Caco-2 (cell line): ENCODE measurements around the gene SMTN. TPM values are rescaled to one million over a fixed set of nuclear protein-coding genes. Genes with fewer than 3 reads are reported as not detected.

Source experiments
- BruUV-seq: library from RNA; stranded (reverse); fragments of 400-500 nt; replicated peaks from 2 replicates; lab custom pipeline; 2021; lab: Mats Ljungman, UMichigan
- CTCF ChIA-PET: fragments of 300-600 bp; sonication (Branson Sonifier 250); formaldehyde crosslinking; loops from one replicate; lab custom pipeline; 2022; ENCODE audit warnings: antibody characterized with exemption; lab: Charles Lee
- POLR2A ChIA-PET: fragments of 300-600 bp; sonication (Branson Sonifier 250); formaldehyde crosslinking; loops from one replicate; lab custom pipeline; 2022; ENCODE audit warnings: antibody characterized with exemption; lab: Charles Lee
- DNase-seq, 2 experiments: peaks; one replicate each; pipeline versions ENCODE4 v3.0.0 to v3.0.0-alpha.2; 2020 to 2022
- H3K27me3 ChIP-seq: replicated peaks from 2 replicates; pipeline ENCODE4 v1.6.0; 2011; ENCODE audit warnings: low read length; ENCODE audit not compliant: control insufficient read depth, insufficient read depth
- H3K36me3 ChIP-seq: 2 replicates; pipeline ENCODE4 v1.5.1; 2011; ENCODE audit warnings: low read length; ENCODE audit not compliant: control insufficient read depth, insufficient read depth
- H3K4me1 ChIP-seq: fragments of 250-450 bp; sonication (Bioruptor Pico); 2 replicates; pipeline ENCODE4 v1.5.1; 2020; ENCODE audit warnings: mild to moderate bottlenecking
- H3K4me3 ChIP-seq: 2 replicates; pipeline ENCODE4 v1.5.1; 2011; ENCODE audit warnings: low read depth, mild to moderate bottlenecking, control low read depth, low read length
- H3K9me3 ChIP-seq: fragments of 250-450 bp; sonication (Bioruptor Pico); 2 replicates; pipeline ENCODE4 v1.5.1; 2020; ENCODE audit warnings: mild to moderate bottlenecking, moderate library complexity
- H3K27ac Mint-ChIP-seq: one replicate; pipeline ENCODE4 v1.8.0; 2022; ENCODE audit warnings: mixed read lengths; ENCODE audit not compliant: unreplicated experiment
- H3K27me3 Mint-ChIP-seq: one replicate; pipeline ENCODE4 v1.8.0; 2022; ENCODE audit warnings: mixed read lengths; ENCODE audit not compliant: insufficient read depth, unreplicated experiment
- H3K36me3 Mint-ChIP-seq: one replicate; pipeline ENCODE4 v1.8.0; 2022; ENCODE audit warnings: mild to moderate bottlenecking, mixed read lengths; ENCODE audit not compliant: insufficient read depth, unreplicated experiment
- H3K4me1 Mint-ChIP-seq: one replicate; pipeline ENCODE4 v1.8.0; 2022; ENCODE audit warnings: low read depth, mixed read lengths; ENCODE audit not compliant: unreplicated experiment
- H3K4me3 Mint-ChIP-seq: one replicate; pipeline ENCODE4 v1.8.0; 2022; ENCODE audit warnings: mild to moderate bottlenecking, moderate library complexity, mixed read lengths; ENCODE audit not compliant: unreplicated experiment
- H3K9me3 Mint-ChIP-seq: one replicate; pipeline ENCODE4 v1.8.0; 2022; ENCODE audit warnings: mixed read lengths; ENCODE audit not compliant: unreplicated experiment
- CTCF ChIP-seq, 2 experiments: fragments of 200-600 bp in 1 of 2; IDR thresholded peaks; 1 replicate in 1 of 2; 2 replicates in 1 of 2; pipeline versions ENCODE4 v1.5.1 to v1.8.0; 2011 to 2022; ENCODE audit warnings: antibody characterized with exemption in 1 of 2, control low read depth in 1 of 2, inconsistent platforms in 1 of 2, low read depth in 1 of 2, low read length in 1 of 2, mild to moderate bottlenecking in 1 of 2, moderate library complexity in 1 of 2; ENCODE audit not compliant: insufficient read depth in 1 of 2, severe bottlenecking in 1 of 2, unreplicated experiment in 1 of 2
- intact Hi-C: fragments of 100-400 bp; cut with micrococcal nuclease; formaldehyde crosslinking; loops from one replicate; pipeline ENCODE4 v1.10.0; 2022; ENCODE audit not compliant: unreplicated experiment
- total RNA-seq: library from RNA; stranded (reverse); gene quantifications from 2 replicates; pipeline ENCODE4 v1.2.3, GENCODE V29; 2022

Gene SMTN
- total RNA-seq, 1 experiment from 2014 or later = 71.0 TPM

DNA sequence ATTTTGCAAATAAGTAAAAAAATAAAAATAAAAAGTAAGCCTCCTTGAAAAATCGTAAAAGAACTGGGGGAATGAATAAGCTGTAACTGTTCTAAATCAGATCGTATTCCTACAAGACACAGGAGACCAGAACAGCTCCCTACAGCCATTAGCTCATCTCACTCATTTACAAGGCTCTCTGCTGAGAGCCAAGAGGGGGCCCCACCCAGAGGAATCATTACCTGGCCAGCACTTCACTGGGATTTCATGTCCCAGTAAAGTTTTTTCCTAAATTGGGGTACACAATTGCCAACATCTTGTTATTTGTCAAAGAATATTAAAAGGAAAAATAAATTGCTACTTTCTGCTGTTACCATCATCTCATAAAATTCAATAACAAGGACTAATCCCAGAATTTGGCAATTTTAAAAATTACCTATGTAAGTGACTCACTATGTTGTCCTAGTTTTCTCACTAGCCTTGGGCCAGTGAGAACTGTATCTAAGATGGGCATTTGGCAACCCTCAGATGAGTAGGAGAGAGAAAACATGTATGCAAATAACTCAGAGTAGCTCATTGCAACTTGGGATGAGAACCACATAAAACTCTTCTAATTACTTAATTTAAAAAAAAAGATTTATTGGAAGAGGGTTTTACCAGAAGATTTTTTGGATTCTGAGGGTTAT lies 18.4 kb upstream of the SMTN start:
- Mint-ChIP-seq H3K9me3 (no peaks in the 10 kb centered on the region), H3K4me1 (peaks cover 12% of the 10 kb centered on the region), H3K36me3 (peaks cover 6% of the 10 kb centered on the region), H3K27ac (no peak overlapping the region), H3K4me3 (no peak overlapping the region), H3K27me3 (no peaks in the 10 kb centered on the region)
- H3K36me3 ChIP-seq = no peaks in the 10 kb centered on the region; the same call in 1 of the 2 replicates
- no peaks in the 10 kb centered on the region for H3K27me3 ChIP-seq
- no peak overlapping the region for H3K4me3 ChIP-seq
- ChIA-PET CTCF (interaction anchor here (3.4 kb wide), 1 partner anchor 19 kb away, joined by 29 read pairs; the partner anchor contains the start of gene SMTN), POLR2A (interaction anchor here (2.7 kb wide), 1 partner anchor 94 kb away, joined by 50 read pairs; the partner anchor contains the start of genes MORC2 and TUG1)
- no peaks in the 10 kb centered on the region for H3K9me3 ChIP-seq
- intact Hi-C loops = no loop called here
- no TSS peak for BruUV-seq
- no peak for TF ChIP-seq CTCF (IDR thresholded peaks at IDR 0.05; ENCODE audit: insufficient read depth in 1 of 2, low read depth in 1 of 2, low read length in 1 of 2, severe bottlenecking in 1 of 2, unreplicated experiment in 1 of 2)
- peaks cover 4% of the 10 kb centered on the region; the same call in 1 of the 2 replicates for H3K4me1 ChIP-seq
- no peak for DNase-seq

- ChIA-PET POLR2A (interaction anchor here (0.5 to 2.7 kb wide), 9 partner anchors 9 to 641 kb away, joined by 3 to 50 read pairs (median 5); partner anchors contain the start of genes MORC2, SMTN and TUG1), CTCF (interaction anchor here (0.7 to 3.4 kb wide), 5 partner anchors 9 to 429 kb away, joined by 4 to 29 read pairs (median 7); partner anchors contain the start of genes MORC2, SLC35E4, SMTN and TUG1)
Measured at GRCh38 chr22:31064369-31064768, 16.7 kb upstream of the SMTN start.

More at GRCh38 chr22:31064369-31064768, 16.7 kb upstream of the SMTN start:
- intact Hi-C loops = loop anchor here (1.0 kb wide), 1 partner anchor 9 kb away; no protein-coding TSS in a partner anchor
- no peak for TF ChIP-seq CTCF (IDR thresholded peaks at IDR 0.05; ENCODE audit: insufficient read depth in 1 of 2, low read depth in 1 of 2, low read length in 1 of 2, severe bottlenecking in 1 of 2, unreplicated experiment in 1 of 2)
- BruUV-seq = TSS peak; percentile 82
- H3K27ac Mint-ChIP-seq = peak overlapping the region; percentile 75
- H3K9me3 ChIP-seq = no peaks in the 10 kb centered on the region
- peaks cover 6% of the 10 kb centered on the region for H3K36me3 Mint-ChIP-seq
- H3K27me3 ChIP-seq = no peaks in the 10 kb centered on the region
- H3K27me3 Mint-ChIP-seq = no peaks in the 10 kb centered on the region
- peaks cover 7% of the 10 kb centered on the region; the same call in 1 of the 2 replicates for H3K4me1 ChIP-seq
- H3K36me3 ChIP-seq = no peaks in the 10 kb centered on the region; the same call in 1 of the 2 replicates
- no peaks in the 10 kb centered on the region for H3K9me3 Mint-ChIP-seq
- H3K4me3 Mint-ChIP-seq = peak overlapping the region; percentile 78
- peaks cover 23% of the 10 kb centered on the region for H3K4me1 Mint-ChIP-seq
- DNase-seq = no peak
- H3K4me3 ChIP-seq = peak overlapping the region; percentile 84
